DND-41 (cell line): Measurements from ENCODE around the gene ARVCF.

Source experiments
- ATAC-seq: fragments of 200-7000 bp; cut with Tn5 transposase; 3 replicates; pipeline ENCODE4 v1.9.1; 2021; ENCODE audit warnings: low read depth; ENCODE audit not compliant: insufficient read depth
- DNase-seq: peaks from one replicate; pipeline ENCODE4 v3.0.0-alpha.2; 2020
- H2AFZ ChIP-seq: 2 replicates; pipeline ENCODE4 v1.6.0; 2012; ENCODE audit warnings: low read depth, low read length
- H3K27ac ChIP-seq: 2 replicates; pipeline ENCODE4 v1.5.1; 2012; ENCODE audit warnings: low read length, inconsistent platforms
- H3K27me3 ChIP-seq: fragments of 200-600 bp; sonication (generic); 2 replicates; pipeline ENCODE4 v1.6.0; 2012; ENCODE audit warnings: low read length, mild to moderate bottlenecking, inconsistent platforms; ENCODE audit not compliant: insufficient read depth, poor library complexity
- H3K36me3 ChIP-seq: 2 replicates; pipeline ENCODE4 v1.5.1; 2012; ENCODE audit warnings: low read length, inconsistent platforms; ENCODE audit not compliant: insufficient read depth
- H3K4me1 ChIP-seq: 2 replicates; pipeline ENCODE4 v1.5.1; 2012; ENCODE audit warnings: mild to moderate bottlenecking, low read length; ENCODE audit not compliant: insufficient read depth
- H3K4me2 ChIP-seq: 2 replicates; pipeline ENCODE4 v1.6.0; 2012; ENCODE audit warnings: mild to moderate bottlenecking, moderate library complexity, low read length, inconsistent platforms; ENCODE audit not compliant: insufficient read depth
- H3K4me3 ChIP-seq, 2 experiments: fragments of 200-600 bp in 1 of 2; shearing (Covaris generic) in 1 of 2; 2 replicates each; pipeline ENCODE4 v1.5.1; 2012 to 2016; ENCODE audit warnings: inconsistent platforms in 2 of 2, low read length in 2 of 2, mild to moderate bottlenecking in 2 of 2, low read depth in 1 of 2, moderate library complexity in 1 of 2
- H3K79me2 ChIP-seq: 2 replicates; pipeline ENCODE4 v1.6.0; 2012; ENCODE audit warnings: low read length, inconsistent platforms; ENCODE audit not compliant: insufficient read depth
- H3K9ac ChIP-seq: 2 replicates; pipeline ENCODE4 v1.6.0; 2012; ENCODE audit warnings: low read depth, mild to moderate bottlenecking, inconsistent platforms, low read length, moderate library complexity
- H3K9me3 ChIP-seq: 2 replicates; pipeline ENCODE4 v1.5.1; 2012; ENCODE audit warnings: low read length, moderate library complexity, mild to moderate bottlenecking, inconsistent platforms; ENCODE audit not compliant: insufficient read depth, severe bottlenecking
- H4K20me1 ChIP-seq: 2 replicates; pipeline ENCODE4 v1.6.0; 2012; ENCODE audit warnings: low read length; ENCODE audit not compliant: insufficient read depth
- EZH2 ChIP-seq: IDR thresholded peaks from 3 replicates; pipeline ENCODE4 v1.6.1; 2012; ENCODE audit warnings: borderline replicate concordance, low read depth, mild to moderate bottlenecking, moderate library complexity, low read length, inconsistent platforms; ENCODE audit not compliant: severe bottlenecking
- TF ChIP-seq, protein P1 (sequence below): IDR thresholded peaks from 2 replicates; pipeline ENCODE4 v1.5.1; 2012; ENCODE audit warnings: borderline replicate concordance, low read length, moderate library complexity, mild to moderate bottlenecking; ENCODE audit not compliant: poor library complexity, severe bottlenecking; ENCODE audit errors: extremely low read depth

Gene ARVCF

DNA sequence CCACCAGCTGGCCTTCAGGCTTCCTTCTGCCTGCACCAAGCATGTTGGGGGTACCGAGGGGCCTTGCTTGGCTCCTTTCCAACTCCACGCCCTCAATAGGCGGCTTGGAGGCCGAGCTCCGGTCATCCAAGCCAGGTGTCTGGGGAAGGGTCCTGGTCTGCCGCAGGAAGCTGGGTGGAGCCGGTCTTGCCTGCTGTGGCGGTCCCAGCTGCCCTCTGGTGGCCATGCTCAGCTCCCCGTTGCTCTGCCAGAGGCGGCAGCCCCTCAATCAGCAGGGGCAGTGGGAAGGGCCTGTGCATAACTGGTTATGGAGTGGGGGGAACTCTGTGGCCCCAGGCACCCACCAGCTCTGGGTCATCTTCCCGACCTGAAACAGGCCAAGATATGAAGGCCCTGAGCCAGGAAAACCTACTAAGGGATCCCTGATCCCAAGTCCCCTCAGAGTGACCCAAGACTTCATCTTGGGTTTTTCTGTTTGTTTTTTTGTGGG, 3.2 kb downstream of the ARVCF start:
- ATAC-seq (0 out of 3 replicates have a peak, but pooled peaks have one; percentile 22), DNase-seq (peak; percentile 37)
- TF ChIP-seq, protein P1, sequence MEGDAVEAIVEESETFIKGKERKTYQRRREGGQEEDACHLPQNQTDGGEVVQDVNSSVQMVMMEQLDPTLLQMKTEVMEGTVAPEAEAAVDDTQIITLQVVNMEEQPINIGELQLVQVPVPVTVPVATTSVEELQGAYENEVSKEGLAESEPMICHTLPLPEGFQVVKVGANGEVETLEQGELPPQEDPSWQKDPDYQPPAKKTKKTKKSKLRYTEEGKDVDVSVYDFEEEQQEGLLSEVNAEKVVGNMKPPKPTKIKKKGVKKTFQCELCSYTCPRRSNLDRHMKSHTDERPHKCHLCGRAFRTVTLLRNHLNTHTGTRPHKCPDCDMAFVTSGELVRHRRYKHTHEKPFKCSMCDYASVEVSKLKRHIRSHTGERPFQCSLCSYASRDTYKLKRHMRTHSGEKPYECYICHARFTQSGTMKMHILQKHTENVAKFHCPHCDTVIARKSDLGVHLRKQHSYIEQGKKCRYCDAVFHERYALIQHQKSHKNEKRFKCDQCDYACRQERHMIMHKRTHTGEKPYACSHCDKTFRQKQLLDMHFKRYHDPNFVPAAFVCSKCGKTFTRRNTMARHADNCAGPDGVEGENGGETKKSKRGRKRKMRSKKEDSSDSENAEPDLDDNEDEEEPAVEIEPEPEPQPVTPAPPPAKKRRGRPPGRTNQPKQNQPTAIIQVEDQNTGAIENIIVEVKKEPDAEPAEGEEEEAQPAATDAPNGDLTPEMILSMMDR, result peak; percentile 63
- TF ChIP-seq EZH2, result no peak
- Histone ChIP-seq H3K27me3 (no peaks in the 10 kb centered on the region), H2AFZ (no peak overlapping the region), H3K79me2 (no peaks in the 10 kb centered on the region), H3K4me3 (no peak overlapping the region), H3K36me3 (no peaks in the 10 kb centered on the region), H3K4me1 (peaks cover 18% of the 10 kb centered on the region), H3K9me3 (no peaks in the 10 kb centered on the region), H3K27ac (no peak overlapping the region), H3K4me2 (no peak overlapping the region), H4K20me1 (peaks cover 8% of the 10 kb centered on the region), H3K9ac (no peak overlapping the region)

DNA sequence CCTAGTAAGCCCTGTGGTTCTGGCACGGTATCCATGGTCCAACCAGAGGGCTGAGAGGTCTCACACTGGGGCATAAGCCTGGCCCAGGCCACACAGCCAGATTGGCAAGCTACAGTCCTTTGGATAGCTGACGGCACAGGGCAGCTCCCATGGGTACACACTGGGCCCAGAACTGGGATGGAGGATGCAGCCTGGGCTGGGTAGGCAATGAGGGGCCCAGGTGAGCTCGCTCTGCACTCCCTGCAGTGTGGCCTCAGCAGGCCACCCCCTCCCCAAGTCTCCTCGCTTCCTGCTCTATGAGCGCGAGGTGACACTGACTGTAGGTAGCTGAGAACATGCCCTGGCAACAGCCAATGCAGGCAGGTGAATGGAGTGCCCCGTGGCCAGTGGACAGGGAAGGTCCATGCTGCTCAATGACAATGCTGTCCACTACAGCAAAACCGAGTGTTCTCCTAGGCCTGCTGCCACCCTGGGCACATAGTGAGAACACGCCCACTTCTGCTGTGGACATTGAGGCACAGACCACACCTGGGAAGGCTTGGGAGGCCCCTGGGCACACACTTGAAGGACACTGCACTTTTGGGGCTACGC, 3.8 kb downstream of the ARVCF start:
- Histone ChIP-seq H3K27me3 (no peaks in the 10 kb centered on the region), H3K9ac (no peak overlapping the region), H3K79me2 (no peaks in the 10 kb centered on the region), H4K20me1 (peaks cover 11% of the 10 kb centered on the region), H3K36me3 (no peaks in the 10 kb centered on the region), H3K4me2 (no peak overlapping the region), H3K9me3 (no peaks in the 10 kb centered on the region), H3K4me1 (peaks cover 18% of the 10 kb centered on the region), H3K27ac (no peak overlapping the region), H3K4me3 (no peak overlapping the region), H2AFZ (no peak overlapping the region)
- TF ChIP-seq, protein P1, result no peak
- no peak for TF ChIP-seq EZH2
- ATAC-seq (no peak), DNase-seq (no peak)

DNA sequence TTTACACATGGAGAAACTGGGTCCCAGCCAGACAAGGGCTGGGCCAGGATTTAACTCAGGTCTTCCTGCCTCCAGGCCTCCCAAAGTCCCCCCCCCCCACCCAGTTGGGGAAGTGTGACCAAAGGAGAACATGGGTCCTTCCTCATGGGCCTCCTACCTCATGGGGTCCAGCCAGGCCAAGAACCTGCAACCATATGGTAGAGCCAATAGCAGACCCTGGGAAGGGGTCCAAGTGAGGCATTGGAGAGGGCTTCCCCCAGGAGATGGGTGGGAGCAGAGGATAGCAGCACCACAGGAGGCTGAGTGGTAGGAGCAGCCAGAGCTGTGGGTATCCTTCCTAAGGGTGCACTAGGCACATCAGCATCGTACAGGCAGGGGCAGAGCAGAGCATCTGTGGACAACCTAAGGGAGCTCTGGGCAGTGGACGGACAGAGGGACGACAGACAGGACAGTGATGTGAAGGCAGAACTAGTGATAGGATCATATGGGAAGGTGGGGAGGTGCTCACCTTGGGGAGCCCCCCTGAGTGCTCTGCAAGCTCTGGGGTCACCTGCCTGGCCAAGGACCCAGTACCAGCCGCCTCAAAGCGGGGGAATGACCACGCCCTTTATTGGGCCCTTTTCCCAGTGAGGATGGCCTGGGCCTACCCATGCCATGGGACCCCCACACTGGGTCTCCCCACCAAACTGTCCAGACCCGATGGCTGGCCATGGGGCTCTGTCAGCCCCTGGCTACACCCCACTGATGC, 4.5 kb downstream of the ARVCF start:
- H3K4me2 ChIP-seq, result no peak overlapping the region
- no peak overlapping the region for H2AFZ ChIP-seq
- no peak overlapping the region for H3K27ac ChIP-seq
- TF ChIP-seq, protein P1, result no peak
- no peak for TF ChIP-seq EZH2
- H3K79me2 ChIP-seq, result no peaks in the 10 kb centered on the region
- no peaks in the 10 kb centered on the region for H3K27me3 ChIP-seq
- DNase-seq, result no peak
- no peak for ATAC-seq
- H4K20me1 ChIP-seq, result peaks cover 11% of the 10 kb centered on the region
- no peaks in the 10 kb centered on the region for H3K36me3 ChIP-seq
- no peak overlapping the region for H3K9ac ChIP-seq
- peaks cover 12% of the 10 kb centered on the region for H3K4me1 ChIP-seq
- no peaks in the 10 kb centered on the region for H3K9me3 ChIP-seq
- H3K4me3 ChIP-seq, result no peak overlapping the region
